Measurements from ENCODE around the gene TREML4.

The TREML4 gene

GRCh38 chr6:41283600-41283999, 55.5 kb downstream of the TREML4 start:
- no peak for DNase-seq (ENCODE audit: low read depth in 1 of 2, low spot score in 1 of 2)

GRCh38 chr6:41284726-41285125, 56.6 kb downstream of the TREML4 start:
- DNase-seq (ENCODE audit: low read depth in 1 of 2, low spot score in 1 of 2), result no peak

GRCh38 chr6:41286544-41287346, 58.6 kb downstream of the TREML4 start, which contains the start of gene TREM1:
Gene TREM1 (minus strand): TSS chr6:41286682. CDS start chr6:41286655, 27 bp downstream.
- no peak for DNase-seq (ENCODE audit: low read depth in 1 of 2, low spot score in 1 of 2)

GRCh38 chr6:41288030-41288753, 60.0 kb downstream of the TREML4 start:
- no peak for DNase-seq (ENCODE audit: low read depth in 1 of 2, low spot score in 1 of 2)

All from activated CD4-positive, alpha-beta T cell treated with anti-CD3 and anti-CD28 coated beads, Interleukin-2, amount 50 U/mL, for 24 hours (primary cell).